ENCODE data around the gene ARHGEF40. TPM values are rescaled to one million over a fixed set of nuclear protein-coding genes. Genes with fewer than 3 reads are reported as not detected.

ARHGEF40 gene
- total RNA-seq, 1 donor from 2014 or later: not detected

DNA sequence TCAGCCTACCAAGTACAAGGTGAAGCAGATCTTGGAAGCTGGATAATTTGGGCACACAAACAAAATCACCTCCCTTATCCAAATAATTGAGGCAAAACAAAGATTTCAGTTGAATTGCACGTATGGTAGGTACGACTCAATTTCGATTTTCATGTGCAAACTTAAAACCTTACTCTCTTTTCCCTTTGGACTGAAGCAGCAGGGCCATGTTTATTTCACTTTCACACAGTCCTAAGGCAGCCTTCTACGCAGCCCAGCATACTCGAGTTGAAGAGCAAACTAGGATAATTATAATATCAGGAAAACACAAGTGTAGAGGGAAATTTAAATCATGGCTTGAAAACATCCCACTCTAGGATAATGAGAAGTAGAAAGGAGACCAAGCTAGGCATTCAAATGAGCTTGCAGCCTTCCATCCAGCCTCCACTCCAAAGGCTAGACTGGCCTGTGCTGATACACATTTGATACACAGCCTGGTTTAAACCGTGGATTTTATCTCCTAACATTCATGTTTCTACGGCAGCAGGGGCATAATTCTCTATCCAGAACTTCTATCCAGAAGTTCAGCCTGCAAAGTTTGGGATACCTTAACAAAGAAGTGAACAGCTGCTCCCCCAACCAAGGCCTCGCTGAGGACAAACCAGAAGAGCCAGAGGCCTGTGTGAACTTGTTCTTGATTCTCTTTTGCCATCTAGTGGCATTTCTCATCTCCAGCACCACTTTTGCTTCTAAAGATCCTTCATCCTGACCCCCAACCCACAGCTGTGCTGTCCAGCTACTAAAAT is 30.3 kb upstream of the ARHGEF40 start:
- intact Hi-C loops (cut with micrococcal nuclease): loop anchor here (1.0 kb wide), 1 partner anchor 25 kb away; no protein-coding TSS in a partner anchor

DNA sequence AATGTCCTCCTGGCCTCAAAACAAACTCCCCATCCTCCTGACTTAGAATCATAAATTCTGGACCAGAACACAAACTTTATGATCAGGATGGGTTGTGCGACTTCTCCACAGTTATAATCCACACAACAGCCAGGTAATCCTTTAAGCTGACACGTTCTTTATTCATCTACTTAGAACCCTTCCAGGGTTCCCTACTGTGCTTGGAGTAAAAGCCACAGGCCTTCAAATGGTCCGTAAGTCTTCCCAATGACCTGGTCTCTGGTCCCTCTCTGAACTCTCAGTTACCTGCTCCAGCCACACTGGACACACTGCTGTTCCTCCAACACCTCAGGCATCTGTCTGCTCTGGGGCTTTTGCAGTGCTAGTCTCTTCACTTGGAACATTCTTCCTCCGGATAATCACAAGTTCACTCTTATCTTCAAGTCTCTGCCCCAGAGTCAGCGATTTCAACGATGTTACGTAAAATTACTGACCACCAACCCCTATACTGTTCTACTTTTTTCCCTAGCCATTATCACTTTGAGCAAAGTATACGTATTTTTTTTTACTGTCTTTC is 29.7 kb upstream of the ARHGEF40 start:
- intact Hi-C loops (cut with micrococcal nuclease): loop anchor here (1.0 kb wide), 1 partner anchor 26 kb away; no protein-coding TSS in a partner anchor

GRCh38 chr14:21040941-21041340 is 29.2 kb upstream of the ARHGEF40 start:
- intact Hi-C loops (cut with micrococcal nuclease): loop anchor here (1.0 kb wide), 1 partner anchor 27 kb away; no protein-coding TSS in a partner anchor

GRCh38 chr14:21041676-21042433 is 28.2 kb upstream of the ARHGEF40 start, which contains the start of gene RNASE7:
TSS of gene RNASE7 (plus strand) at chr14:21042362. CDS start at chr14:21042993, 631 bp downstream.
- intact Hi-C loops (cut with micrococcal nuclease): no loop called here

GRCh38 chr14:21042918-21043317 is 27.2 kb upstream of the ARHGEF40 start:
- intact Hi-C loops (cut with micrococcal nuclease): no loop called here

DNA sequence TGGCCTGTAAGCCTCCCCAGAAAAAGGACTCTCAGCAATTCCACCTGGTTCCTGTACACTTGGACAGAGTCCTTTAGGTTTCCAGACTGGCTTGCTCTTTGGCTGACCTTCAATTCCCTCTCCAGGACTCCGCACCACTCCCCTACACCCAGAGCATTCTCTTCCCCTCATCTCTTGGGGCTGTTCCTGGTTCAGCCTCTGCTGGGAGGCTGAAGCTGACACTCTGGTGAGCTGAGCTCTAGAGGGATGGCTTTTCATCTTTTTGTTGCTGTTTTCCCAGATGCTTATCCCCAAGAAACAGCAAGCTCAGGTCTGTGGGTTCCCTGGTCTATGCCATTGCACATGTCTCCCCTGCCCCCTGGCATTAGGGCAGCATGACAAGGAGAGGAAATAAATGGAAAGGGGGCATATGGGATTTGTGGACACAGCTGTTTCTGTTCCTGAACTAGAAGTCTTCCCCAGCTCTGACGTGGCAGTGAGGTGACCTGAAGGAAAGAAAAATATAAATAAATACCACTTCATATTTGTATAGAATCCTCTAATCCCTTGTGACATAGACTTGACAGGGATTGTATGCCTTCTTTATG is 26.6 kb upstream of the ARHGEF40 start:
- intact Hi-C loops (cut with micrococcal nuclease): no loop called here

DNA sequence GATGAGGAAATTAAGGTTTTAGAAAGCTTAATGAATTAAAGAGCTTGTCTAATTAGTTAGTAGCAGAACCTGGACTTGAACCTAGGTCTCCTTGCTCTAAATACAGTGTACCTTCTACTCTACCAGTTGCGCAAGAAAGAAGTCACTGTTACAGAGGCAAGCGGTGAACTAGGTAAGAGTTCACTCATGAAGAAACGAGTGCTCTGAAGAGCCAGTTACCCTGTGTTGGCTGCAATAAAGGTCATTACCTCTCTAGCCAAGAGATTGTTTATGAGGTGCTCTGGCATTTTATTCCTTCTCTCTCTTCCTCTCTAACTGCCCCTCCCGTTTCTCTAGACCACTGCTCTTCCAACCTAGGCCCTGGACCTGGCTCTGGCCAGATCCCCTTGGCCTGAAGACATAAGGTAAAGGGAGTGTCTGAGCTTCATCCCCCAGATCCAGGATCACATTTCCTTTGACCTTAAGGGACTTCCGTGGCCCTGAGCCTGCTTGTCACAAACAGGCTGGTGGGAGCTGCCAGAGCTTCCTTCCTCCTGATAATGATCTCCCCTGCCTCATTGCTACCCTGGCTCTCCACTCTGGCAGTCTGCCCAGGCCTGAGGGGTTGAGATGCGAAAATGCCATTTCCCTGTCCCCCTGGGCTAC is 26.0 kb upstream of the ARHGEF40 start:
- intact Hi-C loops (cut with micrococcal nuclease): no loop called here

DNA sequence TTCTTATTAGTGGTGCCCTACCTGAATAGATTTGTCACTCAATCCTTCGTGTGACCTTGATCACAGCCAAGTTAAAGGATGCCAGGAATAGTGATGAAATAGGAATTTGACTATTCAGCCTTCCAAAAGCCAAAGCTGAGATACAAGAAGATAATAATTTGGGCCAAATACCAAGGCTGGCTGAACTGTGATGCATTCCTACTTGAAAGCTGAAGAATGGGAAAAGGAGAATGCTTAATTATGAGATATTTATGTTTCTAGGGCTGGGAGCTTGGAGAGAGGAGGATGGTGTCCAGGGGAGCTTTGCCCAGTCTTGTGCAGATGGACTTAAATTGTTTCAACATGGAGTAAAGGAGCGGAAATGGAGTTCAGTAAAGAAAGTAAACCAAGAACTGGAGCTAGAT is 22.7 kb upstream of the ARHGEF40 start:
- intact Hi-C loops (cut with micrococcal nuclease): no loop called here

DNA sequence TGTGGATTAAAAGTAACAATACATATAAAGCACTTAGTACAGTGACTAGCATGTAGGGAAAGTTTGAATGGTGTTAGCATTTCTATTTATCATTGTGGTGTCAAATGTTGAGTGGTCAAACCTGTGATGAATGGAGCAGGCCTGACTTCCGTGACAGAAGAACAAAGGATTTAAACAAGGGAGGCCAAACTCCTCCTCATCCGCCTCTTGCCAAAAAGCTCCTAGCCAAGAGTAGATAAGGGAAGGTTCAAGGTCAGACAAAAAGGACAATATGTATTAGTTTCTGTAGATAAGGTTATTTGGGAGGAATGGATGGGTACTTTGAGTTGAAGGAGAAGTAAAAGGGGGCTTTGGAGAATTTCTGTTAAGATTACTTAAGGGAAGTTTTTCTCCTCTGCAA is 21.5 kb upstream of the ARHGEF40 start:
- intact Hi-C loops (cut with micrococcal nuclease): no loop called here

GRCh38 chr14:21049271-21049673 is 20.8 kb upstream of the ARHGEF40 start:
- intact Hi-C loops (cut with micrococcal nuclease): no loop called here

GRCh38 chr14:21050597-21050996 is 19.5 kb upstream of the ARHGEF40 start:
- intact Hi-C loops (cut with micrococcal nuclease): no loop called here

- intact Hi-C loops (cut with micrococcal nuclease): no loop called here
Observed at GRCh38 chr14:21053184-21054122, 16.7 kb upstream of the ARHGEF40 start.

DNA sequence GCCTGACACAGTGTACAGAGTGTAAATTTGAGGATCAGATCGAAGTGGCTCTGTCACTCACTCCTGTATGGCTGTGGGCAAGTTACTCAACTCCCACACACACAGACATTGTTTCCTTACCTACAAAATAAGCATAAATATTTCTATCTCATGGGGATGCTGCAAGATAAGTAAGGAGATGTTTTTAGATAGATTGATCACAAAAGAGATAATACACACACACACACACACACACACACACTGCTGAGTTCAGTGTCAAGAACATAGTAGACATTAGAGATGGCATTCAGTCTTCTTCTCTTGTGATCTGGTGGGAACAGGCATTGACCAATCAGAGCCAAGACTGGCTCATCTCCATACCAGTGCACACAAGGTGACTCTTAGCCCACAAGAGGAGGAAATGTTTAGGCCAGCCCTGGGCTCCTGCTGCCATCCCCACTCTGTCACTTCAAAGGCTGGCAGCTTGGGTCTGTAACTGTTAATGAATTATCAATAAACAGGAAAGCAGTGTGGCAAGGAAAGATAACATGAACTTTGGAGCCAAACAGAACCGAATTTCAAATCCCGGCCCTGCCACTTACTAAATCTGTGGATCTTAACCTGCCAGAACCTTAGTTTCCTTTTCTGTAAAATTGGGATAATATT is 15.9 kb upstream of the ARHGEF40 start:
- intact Hi-C loops (cut with micrococcal nuclease): no loop called here

- intact Hi-C loops (cut with micrococcal nuclease): no loop called here
Observed at GRCh38 chr14:21054768-21055145, 15.3 kb upstream of the ARHGEF40 start.

GRCh38 chr14:21055432-21056117 is 14.5 kb upstream of the ARHGEF40 start:
- intact Hi-C loops (cut with micrococcal nuclease): no loop called here

GRCh38 chr14:21056520-21057163 is 13.5 kb upstream of the ARHGEF40 start:
- intact Hi-C loops (cut with micrococcal nuclease): no loop called here

DNA sequence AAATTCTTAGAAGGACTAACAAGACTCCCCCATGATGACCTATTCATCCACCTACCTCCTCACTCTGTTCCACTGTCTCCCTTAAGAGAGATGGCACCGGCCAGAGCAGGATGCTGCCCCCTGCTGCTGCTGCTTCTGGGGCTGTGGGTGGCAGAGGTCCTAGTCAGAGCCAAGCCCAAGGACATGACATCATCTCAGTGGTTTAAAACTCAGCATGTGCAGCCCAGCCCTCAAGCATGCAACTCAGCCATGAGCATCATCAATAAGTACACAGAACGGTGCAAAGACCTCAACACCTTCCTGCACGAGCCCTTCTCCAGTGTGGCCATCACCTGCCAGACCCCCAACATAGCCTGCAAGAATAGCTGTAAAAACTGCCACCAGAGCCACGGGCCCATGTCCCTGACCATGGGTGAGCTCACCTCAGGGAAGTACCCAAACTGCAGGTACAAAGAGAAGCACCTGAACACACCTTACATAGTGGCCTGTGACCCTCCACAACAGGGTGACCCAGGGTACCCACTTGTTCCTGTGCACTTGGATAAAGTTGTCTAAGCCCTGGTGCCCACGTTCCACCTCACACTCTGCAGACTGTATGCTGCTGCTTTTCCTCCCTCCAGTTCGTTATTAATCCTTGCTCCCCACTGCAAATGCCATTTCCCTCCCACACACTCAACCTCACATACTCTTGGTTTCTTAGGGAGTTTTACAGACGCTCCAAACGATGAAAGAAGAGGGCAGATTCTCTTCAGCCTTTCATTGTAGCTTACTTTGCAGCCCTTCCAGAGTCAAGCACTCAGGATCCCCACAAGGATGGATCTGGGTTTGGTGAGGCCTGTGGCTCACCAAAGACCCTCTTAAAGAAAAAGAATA is 12.1 kb upstream of the ARHGEF40 start, which contains the start of gene RNASE8:
Gene RNASE8 (plus strand): TSS at position 20 of the 873 bp plus-strand sequence. CDS start 71 bp downstream, at position 91.
- intact Hi-C loops (cut with micrococcal nuclease): no loop called here
